Right forelimb (tissue), 1 donor: ENCODE data around the gene UBE2N.
"Not testable (repeated sequence)": the region's sequence is repeated elsewhere in the genome, so short reads cannot be mapped to it uniquely, and the experiment has no call there.

ENCODE experiments used
- DNase-seq: peaks from one replicate; pipeline ENCODE4 v3.0.0-alpha.2; 2018

Gene UBE2N

DNA sequence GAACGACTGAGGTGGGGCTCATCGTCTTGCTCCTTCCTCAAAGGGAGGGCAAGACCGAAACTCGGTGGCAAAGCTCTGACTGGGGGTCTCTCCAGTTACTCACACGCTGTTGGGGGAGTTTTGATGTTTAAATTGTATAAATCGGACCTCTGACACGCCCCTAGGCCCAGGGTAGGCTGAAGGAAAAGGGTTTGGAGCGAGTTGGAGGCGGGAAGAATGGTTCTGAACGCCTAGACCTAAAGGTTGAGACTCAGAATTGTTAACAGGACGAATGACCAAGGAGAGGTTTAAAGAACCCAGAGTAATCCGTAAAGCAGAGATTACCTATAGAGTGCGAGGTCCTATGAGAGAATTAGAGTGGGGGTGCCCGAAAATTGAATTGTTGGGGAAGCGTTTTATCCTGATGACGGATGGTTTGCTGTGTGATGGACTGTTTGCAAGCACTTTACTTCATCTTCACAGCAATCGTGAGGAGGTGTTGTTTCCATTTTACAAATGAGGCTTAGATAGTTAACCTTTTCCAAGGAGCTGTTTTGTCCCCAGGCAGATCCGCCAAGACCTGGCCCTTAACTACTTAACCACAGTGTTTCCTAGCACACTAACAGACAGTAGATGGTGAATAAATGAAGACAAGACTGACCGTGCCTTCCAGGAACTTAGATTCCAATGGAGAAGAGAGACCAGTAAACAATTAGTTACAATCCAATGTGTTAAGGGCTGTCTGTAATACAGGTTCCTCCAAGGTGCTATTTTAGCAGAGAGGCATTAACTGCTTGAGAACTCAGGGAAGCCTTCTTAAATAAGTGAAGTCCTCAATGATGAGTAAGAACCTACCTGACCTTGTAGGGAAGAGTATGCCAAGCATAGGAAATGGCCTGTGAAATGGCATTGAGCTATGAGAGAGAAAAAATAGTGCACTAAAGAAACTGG is 929 bp upstream of the UBE2N start:
- no peak for DNase-seq

DNA sequence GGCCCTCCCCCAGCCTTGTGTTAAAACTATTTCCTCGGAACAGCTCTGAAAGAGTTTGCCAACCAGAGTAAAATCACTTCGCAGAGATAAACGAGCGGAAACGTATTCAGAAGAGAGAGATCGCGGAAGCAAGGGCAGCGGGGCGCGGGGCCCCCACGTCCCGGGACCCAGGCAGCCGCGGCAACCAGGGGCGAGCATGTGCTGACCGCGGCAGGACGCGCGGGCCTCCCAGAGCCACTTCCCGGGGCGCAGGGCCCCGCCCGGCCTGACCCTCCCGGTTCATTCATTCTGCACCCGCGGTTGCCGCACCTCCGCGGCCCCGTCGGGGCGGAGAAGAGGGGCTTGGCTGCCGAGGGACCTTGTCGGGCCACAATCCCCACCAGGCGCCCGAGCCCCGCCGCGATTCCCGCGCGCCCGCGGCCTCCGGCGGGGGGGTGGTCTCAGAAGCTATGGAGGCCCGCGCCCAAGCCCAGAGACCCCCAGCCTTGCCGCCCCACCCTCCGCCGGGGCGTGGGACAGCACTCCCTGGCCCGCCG is 598 bp downstream of the UBE2N start:
- peak; percentile 63 for DNase-seq

DNA sequence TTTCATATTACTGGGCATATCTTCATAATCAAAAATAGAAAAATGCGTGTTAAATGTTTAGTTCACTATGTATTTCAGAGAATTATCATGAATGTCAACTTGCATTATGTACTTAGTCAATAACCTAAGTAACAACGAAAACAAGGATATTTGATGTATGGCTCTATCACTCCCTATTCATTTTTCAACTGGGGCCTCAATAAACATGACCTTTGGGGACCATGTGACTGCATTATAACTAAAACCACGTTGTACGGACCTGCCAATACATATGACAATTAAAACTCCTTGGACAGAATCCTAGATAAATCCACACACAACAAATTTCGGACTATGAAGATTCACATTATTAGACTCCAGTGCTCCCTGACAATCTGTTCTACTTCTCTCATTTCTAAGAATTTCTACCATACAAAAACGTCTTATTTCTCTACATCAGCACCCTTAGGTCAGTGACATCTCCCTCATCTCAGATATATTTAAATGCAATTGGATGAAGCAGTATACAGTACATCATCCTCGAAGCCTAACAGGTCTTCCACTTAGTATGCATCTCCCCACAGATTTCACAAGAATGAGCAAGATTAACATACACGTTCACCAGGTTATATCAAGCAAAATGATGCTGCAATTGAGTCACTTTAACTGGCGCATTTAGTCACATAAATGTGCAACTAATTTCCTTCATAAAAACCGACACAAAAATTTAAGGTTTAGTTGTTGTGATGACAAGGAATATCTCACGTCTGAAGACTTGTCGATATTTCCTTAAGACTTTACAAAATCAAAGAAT is 1.5 kb downstream of the UBE2N start:
- DNase-seq, result no peak

DNA sequence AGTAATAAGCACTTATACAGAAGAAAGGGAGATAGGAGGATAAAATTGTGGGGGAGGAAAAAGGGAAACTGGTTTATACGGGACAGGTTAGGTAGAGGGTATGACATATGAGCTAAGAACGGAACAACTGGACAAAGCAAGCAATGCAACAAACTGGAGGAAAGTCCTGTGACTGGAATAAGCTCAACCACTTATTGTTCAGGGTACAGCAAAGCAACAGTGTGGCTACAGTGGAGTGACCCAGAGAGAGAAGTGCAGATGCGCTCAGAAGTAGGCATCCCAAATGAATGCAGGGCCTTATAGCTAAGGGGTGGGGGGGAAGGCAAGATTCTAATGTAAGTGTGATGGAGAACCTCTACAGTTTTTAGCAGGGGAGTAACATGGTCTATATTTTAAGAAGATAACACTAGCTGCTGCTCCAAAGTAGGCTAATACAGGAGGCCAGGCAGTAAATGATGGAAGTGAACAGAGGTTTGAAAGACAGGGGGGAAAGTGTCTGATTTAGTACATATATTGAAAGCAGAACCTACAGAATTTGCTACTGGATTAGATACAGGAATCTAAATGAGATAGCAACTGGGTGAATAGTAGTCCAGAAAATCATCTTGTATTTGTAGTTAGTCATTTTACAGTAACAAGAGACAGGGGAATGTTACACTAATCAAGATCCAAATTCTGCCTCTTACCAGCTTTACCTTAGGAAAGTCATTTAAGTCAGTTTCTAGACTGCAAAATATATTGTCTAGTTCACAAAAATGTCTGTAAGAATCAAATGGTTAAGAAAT is 3.3 kb downstream of the UBE2N start:
- DNase-seq, result no peak

DNA sequence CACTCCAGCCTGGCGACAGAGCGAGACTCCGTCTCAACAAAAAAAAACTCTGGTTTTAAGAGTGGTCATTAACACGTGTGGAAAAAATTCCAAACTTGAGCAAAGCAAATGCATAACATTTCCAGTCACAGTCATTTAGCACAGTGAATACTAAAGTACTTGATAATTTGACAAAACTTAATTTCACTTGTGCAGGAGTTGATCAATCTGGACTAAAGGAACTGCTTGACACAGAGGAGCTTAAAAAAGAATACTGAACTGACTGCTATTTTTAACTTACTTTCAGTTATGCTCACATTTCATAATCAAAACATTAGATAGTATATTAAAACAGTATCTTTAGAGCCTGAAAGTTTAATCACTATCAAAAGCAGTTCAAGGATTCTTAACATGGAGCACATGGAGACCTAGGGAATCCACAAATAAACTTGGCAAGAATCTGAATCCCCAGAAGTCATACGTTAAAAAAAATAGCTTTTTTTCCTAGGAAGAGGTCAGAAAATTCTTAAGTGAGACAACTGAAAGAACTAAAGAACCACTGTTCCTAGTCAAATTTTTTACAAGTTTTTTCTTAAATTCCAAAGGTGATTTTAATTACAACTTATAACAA is 7.4 kb downstream of the UBE2N start:
- no peak for DNase-seq

DNA sequence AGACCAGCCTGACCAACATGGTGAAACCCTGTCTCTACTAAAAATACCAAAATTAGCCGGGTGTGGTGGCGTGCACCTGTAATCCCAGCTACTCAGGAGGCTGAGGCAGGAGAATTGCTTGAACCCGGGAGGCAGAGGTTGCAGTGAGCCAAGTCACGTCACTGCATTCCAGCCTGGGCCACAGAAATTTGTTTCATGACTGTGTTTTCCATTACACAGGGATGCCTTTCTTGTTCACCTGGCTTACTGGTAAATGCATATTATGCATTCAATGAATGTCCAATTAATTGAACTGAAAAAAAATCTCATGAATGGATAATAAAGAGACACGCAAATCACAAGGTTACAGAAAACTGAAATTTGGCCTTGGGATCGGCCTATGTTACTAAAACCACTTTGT is 9.7 kb downstream of the UBE2N start:
- not testable (repeated sequence) for DNase-seq

DNA sequence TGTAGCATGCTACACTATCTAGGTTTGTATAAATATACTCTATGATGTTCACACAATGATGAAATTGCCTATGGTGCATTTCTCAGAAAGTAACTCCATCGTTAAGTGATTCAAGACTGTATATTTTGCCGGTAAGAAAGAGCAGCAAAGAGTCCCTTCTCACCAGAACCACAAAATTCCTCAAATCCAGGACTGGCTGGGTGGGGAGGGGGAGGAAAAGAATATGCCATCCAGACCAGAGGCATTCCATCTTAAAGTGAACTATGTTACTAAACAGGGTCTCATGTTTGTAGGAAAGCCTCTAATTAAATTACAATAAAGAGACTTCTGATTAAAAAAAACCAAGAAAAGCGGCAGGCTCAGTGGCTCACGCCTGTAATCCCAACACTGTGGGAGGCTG is 11.5 kb downstream of the UBE2N start:
- no peak for DNase-seq

DNA sequence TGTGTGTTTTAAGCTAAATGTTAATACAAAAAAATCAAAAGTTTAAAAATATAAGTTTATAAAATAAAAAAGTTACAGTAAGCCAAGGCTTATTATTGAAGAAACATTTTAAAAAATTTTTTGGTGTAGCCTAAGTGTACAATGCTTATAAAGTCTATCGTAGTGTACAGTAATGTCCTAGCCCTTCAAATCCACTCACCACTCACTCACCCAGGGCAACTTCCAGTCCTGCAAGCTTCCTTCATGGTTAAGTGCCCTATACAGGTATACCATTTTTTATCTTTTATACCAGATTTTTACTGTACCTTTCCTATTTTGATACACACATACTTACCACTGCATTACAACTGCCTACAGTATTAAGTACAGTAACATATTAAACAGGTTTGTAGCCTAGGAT is 11.9 kb downstream of the UBE2N start:
- DNase-seq, result no peak

DNA sequence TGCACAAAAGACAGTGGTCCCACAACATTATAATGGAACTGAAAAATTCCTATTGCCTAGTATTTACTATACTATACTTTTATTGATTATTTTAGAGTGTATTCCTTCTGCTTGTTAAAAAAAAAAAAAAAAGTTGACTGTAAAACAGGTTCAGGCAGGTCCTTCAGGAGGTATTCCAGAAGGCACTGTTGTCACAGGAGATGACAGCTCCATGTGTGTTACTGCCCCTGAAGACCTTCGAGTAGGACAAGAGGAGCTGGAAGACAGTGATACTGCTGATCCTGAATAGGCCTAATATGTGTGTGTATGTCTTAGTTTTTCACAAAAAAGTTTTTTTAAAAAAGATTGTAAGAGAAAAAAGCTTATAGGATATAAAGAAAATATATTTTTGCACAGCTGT is 12.3 kb downstream of the UBE2N start:
- no peak for DNase-seq

DNA sequence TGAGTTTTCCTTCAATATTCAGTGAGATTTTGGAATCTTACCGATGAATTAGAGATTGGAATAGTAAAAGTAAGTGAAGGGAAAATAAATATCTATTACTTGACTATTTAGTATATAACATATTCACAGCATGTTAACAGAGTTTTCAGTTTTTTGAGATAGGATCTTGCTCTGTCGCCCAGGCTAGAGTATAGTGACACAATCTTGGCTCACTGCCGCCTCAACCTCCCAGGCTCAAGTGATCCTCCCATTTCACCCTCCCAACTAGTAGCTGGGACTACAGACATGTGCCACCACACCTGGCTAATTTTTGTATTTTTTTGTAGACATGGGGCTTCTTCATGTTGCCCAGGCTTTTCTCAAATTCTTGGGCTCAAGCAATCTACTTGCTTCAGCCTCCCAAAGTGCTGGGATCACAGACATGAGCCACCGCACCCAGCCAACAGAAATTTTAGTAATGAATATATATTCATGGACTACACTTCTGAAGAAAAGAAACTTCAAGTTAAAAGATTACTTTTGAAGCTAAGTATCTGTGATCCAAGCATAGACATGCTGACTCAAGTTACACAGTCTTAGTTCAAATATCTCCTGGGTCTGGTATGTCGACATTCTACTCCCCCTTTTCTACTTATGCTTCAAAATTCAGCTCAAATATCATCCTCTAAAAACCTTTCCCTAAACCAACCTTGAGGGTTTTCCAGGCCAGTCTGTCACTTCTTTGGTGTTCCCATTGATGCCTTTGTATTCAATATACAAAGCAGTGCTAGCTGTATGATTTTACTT is 13.8 kb downstream of the UBE2N start:
- DNase-seq, result no peak

DNA sequence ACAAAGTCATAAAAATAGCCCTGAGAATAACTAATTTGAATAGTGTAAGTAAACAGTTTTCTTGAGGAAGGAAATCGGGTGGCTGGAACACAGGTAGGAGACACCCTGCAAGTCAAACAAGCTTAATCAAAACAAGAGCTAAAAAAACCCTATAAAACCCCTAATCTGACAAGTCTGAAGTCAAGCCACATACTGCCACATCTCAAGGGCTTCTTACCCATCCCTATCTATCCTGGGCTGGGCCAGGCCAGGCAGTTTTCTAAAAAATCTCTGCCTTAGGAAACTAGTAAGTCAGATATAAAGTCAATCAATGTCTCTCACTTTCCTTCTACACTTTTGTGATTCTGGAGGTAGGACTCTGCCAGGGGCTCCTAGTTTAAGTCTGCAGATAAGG is 15.3 kb downstream of the UBE2N start:
- no peak for DNase-seq

DNA sequence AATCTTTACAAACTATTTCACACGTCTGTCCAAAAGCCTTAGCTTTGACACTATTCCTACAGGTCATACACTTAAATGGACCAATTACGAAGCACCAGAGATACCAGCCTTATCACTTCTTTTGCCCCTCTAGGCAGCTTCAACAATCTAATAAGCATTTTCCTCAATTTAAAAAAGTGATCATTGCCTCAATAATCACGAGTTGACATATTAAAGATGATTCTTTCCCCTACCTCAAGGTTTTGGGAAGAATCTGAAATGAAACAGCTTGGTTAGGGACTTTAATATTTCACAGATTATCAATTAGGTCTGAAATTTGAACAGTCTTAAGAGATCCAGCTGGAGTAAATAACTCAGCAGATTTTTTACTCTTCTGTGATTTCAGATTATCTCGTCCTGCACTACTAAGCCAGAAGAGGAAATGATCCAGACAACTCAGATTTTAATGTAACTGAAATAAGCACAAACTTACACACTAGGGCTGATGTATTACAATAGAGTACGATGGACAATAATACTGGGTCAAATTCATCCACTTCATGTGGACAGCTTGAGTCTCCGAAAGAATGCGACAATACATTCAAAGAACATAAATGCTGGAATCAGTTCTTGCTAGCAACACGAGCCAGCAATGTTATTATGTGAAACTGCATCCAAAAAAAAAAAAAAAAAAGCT is 15.9 kb downstream of the UBE2N start:
- DNase-seq, result no peak

DNA sequence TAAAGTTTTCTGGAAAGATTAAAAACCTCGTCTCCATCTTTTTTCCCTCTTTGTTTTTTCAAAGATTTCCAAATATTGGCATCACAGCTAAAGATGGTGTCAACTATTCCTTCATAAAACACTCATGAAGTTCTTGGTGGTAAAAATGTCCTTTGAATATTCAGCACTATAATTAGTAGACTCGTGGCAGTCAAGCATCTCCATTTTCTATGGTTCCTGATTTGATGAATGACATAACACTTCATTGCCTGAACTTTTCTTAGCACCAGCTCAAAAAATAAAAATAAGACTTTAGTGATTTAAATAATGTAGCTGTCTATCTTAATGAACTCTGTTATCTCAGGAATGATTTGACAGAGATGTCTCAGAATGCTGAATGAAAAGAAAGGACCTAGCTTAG is 19.7 kb downstream of the UBE2N start:
- no peak for DNase-seq

DNA sequence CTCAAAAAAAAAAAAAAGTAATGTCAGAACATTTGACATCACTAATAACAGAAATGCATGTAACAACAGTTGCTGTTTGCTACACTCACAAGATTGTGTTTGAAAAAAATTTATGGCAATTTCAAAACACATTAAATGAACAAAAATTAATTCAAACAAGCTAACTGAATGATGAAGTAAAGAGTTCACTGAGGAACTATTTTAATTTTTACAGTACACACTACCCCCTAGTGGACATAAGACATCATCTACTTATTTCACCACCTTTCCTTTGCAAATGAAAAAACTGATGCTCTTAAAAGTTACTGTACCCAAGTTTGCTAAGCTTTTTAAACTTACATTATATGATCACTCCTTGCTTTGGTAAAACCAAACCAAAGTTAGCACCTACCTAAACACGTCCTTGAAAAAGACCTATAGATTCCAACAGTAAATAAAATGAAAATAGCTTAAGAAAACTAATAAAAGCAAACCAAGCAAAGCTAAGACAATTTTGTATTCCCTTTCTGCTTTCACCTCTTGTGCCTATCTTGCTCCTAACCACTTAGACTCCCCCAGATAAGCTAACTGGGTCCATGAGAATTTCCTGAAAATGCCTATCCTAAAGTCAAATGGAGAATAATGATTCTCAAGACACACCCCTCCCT is 22.2 kb downstream of the UBE2N start:
- no peak for DNase-seq

DNA sequence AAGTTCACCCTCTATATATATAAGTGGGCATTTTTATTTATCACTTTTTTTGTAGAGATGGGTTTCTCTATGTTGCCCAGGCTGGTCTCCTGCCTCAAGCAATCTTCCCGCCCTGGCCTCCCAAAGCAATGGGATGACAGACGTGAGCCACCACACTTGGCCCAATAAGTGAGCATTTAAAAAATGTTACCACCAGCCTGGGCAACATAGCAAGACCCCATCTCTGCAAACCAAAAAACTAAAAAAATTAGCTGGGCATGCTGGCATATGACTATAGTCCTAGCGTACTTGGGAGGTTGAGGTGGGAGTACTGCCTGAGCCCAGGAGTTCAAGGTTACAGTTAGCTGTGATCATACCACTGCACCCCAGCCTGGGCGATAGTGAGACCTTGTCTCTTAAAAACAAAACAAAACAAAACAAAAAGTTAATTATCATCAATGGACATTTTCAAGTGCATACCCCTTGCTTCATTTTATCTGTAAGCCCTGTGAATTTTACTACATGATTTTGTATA is 23.7 kb downstream of the UBE2N start:
- DNase-seq, result no peak

DNA sequence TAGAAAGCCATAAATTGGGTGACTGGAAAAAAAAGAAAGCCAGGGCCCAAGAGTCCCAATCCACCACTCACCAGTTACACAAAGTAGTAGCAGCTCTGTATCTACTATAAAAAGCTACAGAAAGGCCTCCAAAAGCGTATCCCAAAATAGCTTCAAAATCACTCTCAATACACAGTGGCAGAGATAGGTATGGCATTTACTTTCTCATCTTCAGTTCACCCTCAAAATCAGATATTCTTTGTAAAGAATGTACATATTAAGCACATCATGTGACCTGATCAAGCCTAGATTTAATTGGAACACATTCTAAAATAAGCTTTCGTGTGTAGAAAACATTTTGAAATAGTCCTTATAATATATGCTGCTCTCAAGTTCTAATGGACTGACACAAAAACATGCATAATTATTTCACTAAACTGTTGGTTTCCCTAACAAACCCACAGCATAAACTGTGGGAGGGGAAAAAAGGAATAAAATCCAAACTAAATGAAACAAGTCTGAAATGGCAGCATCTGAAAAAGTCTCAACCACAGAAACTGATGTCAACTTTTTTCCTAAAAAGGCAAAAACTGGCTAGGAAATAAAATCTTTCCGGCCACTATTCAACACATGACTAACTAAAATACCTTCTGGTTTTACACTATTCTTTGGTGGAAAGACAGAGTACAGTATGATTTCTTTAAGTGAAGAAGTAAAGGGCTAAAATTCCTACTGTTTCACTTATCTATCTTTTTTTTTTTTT is 25.9 kb downstream of the UBE2N start:
- no peak for DNase-seq

DNA sequence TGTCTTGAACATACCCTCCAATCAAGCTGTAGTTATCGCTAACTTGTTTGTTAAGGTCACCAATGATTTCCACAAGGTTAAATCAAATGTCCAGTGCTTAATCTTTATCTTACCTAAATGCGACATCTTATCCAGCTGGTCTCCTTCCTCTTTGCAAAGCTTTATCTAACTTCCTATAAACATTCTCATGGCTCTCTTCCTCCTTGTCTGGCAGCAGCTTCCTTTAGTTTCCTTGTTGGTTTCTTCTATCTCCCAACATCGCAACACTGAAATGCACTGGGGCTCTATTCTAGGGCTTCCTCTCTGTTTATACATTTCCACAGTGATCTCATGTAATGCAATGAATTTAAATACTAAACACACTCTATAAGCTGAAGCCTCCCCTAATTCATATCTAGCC is 28.7 kb downstream of the UBE2N start:
- no peak for DNase-seq

DNA sequence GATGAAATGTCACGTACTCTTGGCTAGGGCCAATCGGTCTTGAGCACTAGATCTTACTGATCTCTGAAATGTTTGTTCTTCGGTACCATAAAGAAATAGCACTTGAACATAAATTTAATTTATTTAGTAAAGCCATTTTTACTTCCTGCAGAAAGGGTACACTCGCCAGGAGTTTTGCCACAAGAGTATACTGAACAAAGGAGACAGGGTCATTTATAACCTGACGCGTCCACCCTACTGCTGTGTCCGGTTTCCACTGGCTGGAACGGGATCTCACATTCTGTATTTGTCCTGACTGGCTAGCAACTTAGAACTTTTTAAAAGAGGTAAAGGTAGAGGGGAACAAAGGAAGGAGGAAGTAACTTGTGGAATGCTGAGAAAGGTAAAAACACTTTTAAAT is 29.4 kb downstream of the UBE2N start:
- DNase-seq, result not testable (repeated sequence)

DNA sequence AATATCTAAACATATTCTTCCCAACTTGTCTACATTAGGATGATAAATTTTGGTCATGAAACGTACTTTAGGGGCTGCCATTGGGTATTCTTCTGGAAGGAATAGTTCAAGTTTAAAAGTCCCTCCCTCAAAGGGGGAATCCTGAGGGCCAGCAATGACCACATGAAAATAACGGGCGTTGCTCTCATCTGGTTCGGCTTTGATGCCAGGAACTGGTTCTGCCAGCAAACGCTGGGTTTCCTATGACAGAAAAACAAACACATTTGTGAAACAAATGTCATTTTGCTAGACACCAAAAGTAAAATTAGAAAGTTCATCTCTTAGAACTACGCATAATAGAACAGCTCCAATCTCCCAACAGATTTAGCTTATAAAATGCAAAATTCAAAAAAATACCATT is 30.7 kb downstream of the UBE2N start:
- not testable (repeated sequence) for DNase-seq
